Neural progenitor cell (in vitro differentiated cells): ENCODE results near the gene FBXO17. TPM values are rescaled to one million over a fixed set of nuclear protein-coding genes. Genes with fewer than 3 reads are reported as not detected.

Experiments used
- DNase-seq: peaks from one replicate; pipeline ENCODE4 v3.0.0-alpha.2; 2016; ENCODE audit warnings: low spot score
- H2AFZ ChIP-seq: fragments of 200-600 bp; sonication (generic); replicated peaks from 2 replicates; pipeline ENCODE4 v1.6.1; 2016; ENCODE audit warnings: antibody characterized with exemption
- H3F3A ChIP-seq: fragments of 200-600 bp; sonication (generic); 2 replicates; pipeline ENCODE4 v1.6.1; 2016; ENCODE audit warnings: antibody characterized with exemption, low read depth
- H3K27ac ChIP-seq: fragments of 200-600 bp; sonication (generic); 2 replicates; pipeline ENCODE4 v1.5.1; 2016; ENCODE audit warnings: mild to moderate bottlenecking
- H3K27me3 ChIP-seq: fragments of 200-600 bp; sonication (generic); 2 replicates; pipeline ENCODE4 v1.6.1; 2016; ENCODE audit warnings: mild to moderate bottlenecking, moderate library complexity
- H3K36me3 ChIP-seq: fragments of 200-600 bp; sonication (generic); 2 replicates; pipeline ENCODE4 v1.5.1; 2016
- H3K4me1 ChIP-seq: fragments of 200-600 bp; sonication (generic); 2 replicates; pipeline ENCODE4 v1.6.1; 2016; ENCODE audit warnings: mixed run types
- H3K4me2 ChIP-seq: fragments of 200-600 bp; sonication (generic); 2 replicates; pipeline ENCODE4 v1.6.1; 2016
- H3K4me3 ChIP-seq: fragments of 200-600 bp; sonication (generic); 2 replicates; pipeline ENCODE4 v1.5.1; 2016
- H3K79me2 ChIP-seq: fragments of 200-600 bp; sonication (generic); 2 replicates; pipeline ENCODE4 v1.6.1; 2016; ENCODE audit warnings: low read depth
- H3K9ac ChIP-seq: fragments of 200-600 bp; sonication (generic); 2 replicates; pipeline ENCODE4 v1.6.1; 2016
- H3K9me3 ChIP-seq: fragments of 200-600 bp; sonication (generic); 2 replicates; pipeline ENCODE4 v1.5.1; 2016; ENCODE audit warnings: low read depth
- H4K20me1 ChIP-seq: fragments of 200-600 bp; sonication (generic); 2 replicates; pipeline ENCODE4 v1.6.1; 2016; ENCODE audit warnings: low read depth
- H3K27ac Mint-ChIP-seq: 3 replicates; pipeline ENCODE4 v1.8.0; 2021; ENCODE audit warnings: mixed read lengths
- H3K27me3 Mint-ChIP-seq: 2 replicates; pipeline ENCODE4 v1.8.0; 2022; ENCODE audit warnings: low read depth, mild to moderate bottlenecking, inconsistent platforms, moderate library complexity, mixed read lengths; ENCODE audit not compliant: insufficient read depth
- H3K36me3 Mint-ChIP-seq: 3 replicates; pipeline ENCODE4 v1.8.0; 2021; ENCODE audit warnings: mixed read lengths
- H3K4me1 Mint-ChIP-seq: 3 replicates; pipeline ENCODE4 v1.8.0; 2021; ENCODE audit warnings: mixed read lengths
- H3K4me3 Mint-ChIP-seq: 3 replicates; pipeline ENCODE4 v1.8.0; 2021; ENCODE audit warnings: mild to moderate bottlenecking, moderate library complexity, mixed read lengths
- H3K9me3 Mint-ChIP-seq: 3 replicates; pipeline ENCODE4 v1.8.0; 2020; ENCODE audit warnings: mixed read lengths
- EZH2 ChIP-seq: fragments of 200-600 bp; sonication (generic); IDR thresholded peaks from 2 replicates; pipeline ENCODE4 v1.6.1; 2017; ENCODE audit warnings: antibody characterized with exemption, mild to moderate bottlenecking, moderate library complexity
- EZH2phosphoT487 ChIP-seq: fragments of 200-600 bp; sonication (generic); IDR thresholded peaks from 2 replicates; pipeline ENCODE4 v1.6.1; 2017; ENCODE audit warnings: antibody characterized with exemption
- total RNA-seq: library from RNA; depleted of rRNA; stranded (reverse); fragments of >200 nt; gene quantifications from 2 replicates; pipeline ENCODE4 v1.2.3, GENCODE V29; 2015; ENCODE audit warnings: low replicate concordance
- TF ChIP-seq, protein P1 (sequence below): fragments of 200-600 bp; sonication (generic); IDR thresholded peaks from 2 replicates; pipeline ENCODE4 v1.5.1; 2017; ENCODE audit warnings: antibody characterized with exemption, mild to moderate bottlenecking

FBXO17 gene
- total RNA-seq, 1 donor from 2014 or later: 8.3 TPM

DNA sequence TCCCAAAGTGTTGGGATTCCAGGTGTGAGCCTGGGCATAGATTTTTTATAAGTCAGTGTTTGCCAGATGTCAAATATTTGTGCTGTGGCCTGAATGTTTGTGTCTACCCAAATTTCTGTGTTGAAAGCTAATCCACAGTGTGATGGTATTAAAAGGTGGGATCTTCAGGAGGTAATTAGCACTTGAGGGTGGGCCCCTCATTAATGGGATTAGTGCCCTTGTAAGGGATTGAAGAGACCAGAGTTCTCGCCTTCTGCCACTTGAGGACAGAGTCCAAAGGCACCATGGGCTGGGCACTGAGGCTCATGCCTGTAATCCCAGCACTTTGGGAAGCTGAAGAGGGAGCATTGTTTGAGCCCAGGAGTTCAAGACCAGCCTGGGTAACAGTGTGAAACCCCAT lies 9.7 kb upstream of the FBXO17 start:
- Histone ChIP-seq H3K4me2 (no peak overlapping the region), H3K9me3 (no peaks in the 10 kb centered on the region), H3F3A (peaks cover 16% of the 10 kb centered on the region), H2AFZ (no peak overlapping the region), H3K27me3 (no peaks in the 10 kb centered on the region), H3K36me3 (no peaks in the 10 kb centered on the region), H3K9ac (no peak overlapping the region), H4K20me1 (no peaks in the 10 kb centered on the region), H3K79me2 (no peaks in the 10 kb centered on the region), H3K4me1 (peaks cover 8% of the 10 kb centered on the region), H3K27ac (no peak overlapping the region), H3K4me3 (no peak overlapping the region)
- peaks cover 14% of the 10 kb centered on the region for H3K27me3 Mint-ChIP-seq
- H3K4me3 Mint-ChIP-seq: no peak overlapping the region
- H3K4me1 Mint-ChIP-seq: peaks cover 14% of the 10 kb centered on the region
- H3K9me3 Mint-ChIP-seq: no peaks in the 10 kb centered on the region
- no peak for DNase-seq
- H3K27ac Mint-ChIP-seq: no peak overlapping the region
- TF ChIP-seq, protein P1, sequence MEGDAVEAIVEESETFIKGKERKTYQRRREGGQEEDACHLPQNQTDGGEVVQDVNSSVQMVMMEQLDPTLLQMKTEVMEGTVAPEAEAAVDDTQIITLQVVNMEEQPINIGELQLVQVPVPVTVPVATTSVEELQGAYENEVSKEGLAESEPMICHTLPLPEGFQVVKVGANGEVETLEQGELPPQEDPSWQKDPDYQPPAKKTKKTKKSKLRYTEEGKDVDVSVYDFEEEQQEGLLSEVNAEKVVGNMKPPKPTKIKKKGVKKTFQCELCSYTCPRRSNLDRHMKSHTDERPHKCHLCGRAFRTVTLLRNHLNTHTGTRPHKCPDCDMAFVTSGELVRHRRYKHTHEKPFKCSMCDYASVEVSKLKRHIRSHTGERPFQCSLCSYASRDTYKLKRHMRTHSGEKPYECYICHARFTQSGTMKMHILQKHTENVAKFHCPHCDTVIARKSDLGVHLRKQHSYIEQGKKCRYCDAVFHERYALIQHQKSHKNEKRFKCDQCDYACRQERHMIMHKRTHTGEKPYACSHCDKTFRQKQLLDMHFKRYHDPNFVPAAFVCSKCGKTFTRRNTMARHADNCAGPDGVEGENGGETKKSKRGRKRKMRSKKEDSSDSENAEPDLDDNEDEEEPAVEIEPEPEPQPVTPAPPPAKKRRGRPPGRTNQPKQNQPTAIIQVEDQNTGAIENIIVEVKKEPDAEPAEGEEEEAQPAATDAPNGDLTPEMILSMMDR: no peak
- TF ChIP-seq EZH2 (no peak), EZH2phosphoT487 (no peak)
- no peaks in the 10 kb centered on the region for H3K36me3 Mint-ChIP-seq

DNA sequence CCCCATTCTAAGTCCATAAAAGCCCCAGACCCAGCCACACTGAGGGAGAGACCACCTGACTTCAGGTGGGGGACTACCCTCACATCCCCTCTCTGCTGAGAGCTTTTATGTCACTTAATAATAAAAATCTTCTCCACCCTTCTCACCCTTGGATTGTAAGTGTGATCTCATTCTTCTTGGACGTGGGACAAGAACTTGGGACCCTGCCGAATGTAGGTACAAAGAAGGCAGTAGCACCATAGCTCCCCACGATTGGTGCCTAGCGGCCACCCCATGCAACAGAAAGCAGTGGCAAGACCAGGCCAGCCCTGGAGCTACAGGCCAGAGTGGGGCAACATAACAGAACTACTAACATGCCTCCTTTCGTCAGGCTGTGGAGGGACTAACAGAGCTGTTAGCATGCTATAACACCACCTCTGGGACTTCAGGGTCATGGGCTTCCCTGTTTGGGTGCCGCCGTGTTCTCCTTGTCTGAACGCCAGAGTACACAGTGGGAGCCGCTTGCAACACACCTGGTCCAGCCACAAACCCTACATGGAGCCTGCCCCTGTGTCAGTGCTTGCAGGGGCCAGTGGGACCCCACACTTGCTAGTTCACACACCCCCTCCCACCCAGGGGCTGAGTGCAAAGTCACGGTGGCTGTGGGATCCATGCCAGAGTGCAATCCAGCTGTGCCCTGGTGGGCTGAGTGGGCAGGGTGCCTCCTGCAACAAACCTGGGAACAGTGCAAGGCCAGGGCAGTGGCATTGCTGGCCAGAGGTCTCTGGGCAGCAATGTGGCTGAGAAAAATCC lies 5.2 kb upstream of the FBXO17 start:
- H3K4me2 ChIP-seq: no peak overlapping the region
- H3K36me3 Mint-ChIP-seq: no peaks in the 10 kb centered on the region
- no peak for DNase-seq
- H4K20me1 ChIP-seq: no peaks in the 10 kb centered on the region
- peaks cover 14% of the 10 kb centered on the region for H3K4me1 Mint-ChIP-seq
- TF ChIP-seq EZH2 (no peak), EZH2phosphoT487 (no peak)
- TF ChIP-seq, protein P1: no peak
- peaks cover 17% of the 10 kb centered on the region for H3F3A ChIP-seq
- no peaks in the 10 kb centered on the region for H3K36me3 ChIP-seq
- H3K27ac ChIP-seq: no peak overlapping the region
- no peak overlapping the region for H3K27ac Mint-ChIP-seq
- H3K4me1 ChIP-seq: peaks cover 12% of the 10 kb centered on the region
- H3K79me2 ChIP-seq: no peaks in the 10 kb centered on the region
- no peak overlapping the region for H2AFZ ChIP-seq
- H3K27me3 Mint-ChIP-seq: peaks cover 19% of the 10 kb centered on the region
- H3K9ac ChIP-seq: no peak overlapping the region
- no peaks in the 10 kb centered on the region for H3K27me3 ChIP-seq
- no peak overlapping the region for H3K4me3 ChIP-seq
- no peaks in the 10 kb centered on the region for H3K9me3 Mint-ChIP-seq
- no peaks in the 10 kb centered on the region for H3K9me3 ChIP-seq
- no peak overlapping the region for H3K4me3 Mint-ChIP-seq

DNA sequence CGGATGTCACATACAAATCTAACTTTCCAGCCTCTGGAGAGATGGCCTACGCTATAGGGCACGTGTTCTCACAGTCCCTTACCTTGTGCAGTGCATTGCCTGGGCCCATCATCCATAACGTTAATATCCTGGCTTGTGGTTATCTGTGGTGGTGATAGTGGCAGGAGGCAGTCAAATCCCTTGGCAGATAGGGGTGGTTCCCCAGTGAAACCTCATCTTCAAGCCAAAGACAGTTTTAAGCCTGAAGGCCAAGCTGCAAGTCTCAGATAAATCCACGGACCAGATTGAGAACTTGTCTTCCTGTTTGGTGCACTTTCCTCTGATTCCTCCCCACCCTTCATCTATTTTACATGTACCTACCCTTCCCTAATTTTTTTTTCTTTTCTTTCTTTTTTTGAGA lies 4.3 kb upstream of the FBXO17 start:
- TF ChIP-seq, protein P1: no peak
- TF ChIP-seq EZH2 (no peak), EZH2phosphoT487 (no peak)
- Histone ChIP-seq H3K4me1 (peaks cover 12% of the 10 kb centered on the region), H3F3A (peaks cover 21% of the 10 kb centered on the region), H4K20me1 (no peaks in the 10 kb centered on the region), H2AFZ (no peak overlapping the region), H3K4me2 (no peak overlapping the region), H3K9ac (no peak overlapping the region), H3K27ac (no peak overlapping the region), H3K36me3 (no peaks in the 10 kb centered on the region), H3K4me3 (no peak overlapping the region), H3K27me3 (no peaks in the 10 kb centered on the region), H3K9me3 (no peaks in the 10 kb centered on the region), H3K79me2 (no peaks in the 10 kb centered on the region)
- H3K4me3 Mint-ChIP-seq: no peak overlapping the region
- H3K36me3 Mint-ChIP-seq: no peaks in the 10 kb centered on the region
- H3K9me3 Mint-ChIP-seq: no peaks in the 10 kb centered on the region
- peaks cover 18% of the 10 kb centered on the region for H3K4me1 Mint-ChIP-seq
- peaks cover 19% of the 10 kb centered on the region for H3K27me3 Mint-ChIP-seq
- DNase-seq: no peak
- H3K27ac Mint-ChIP-seq: no peak overlapping the region
